ENCODE data around the gene TMEM184C.
A peak's percentile ranks its signal among the peaks of the same experiment; 100 is the strongest.

DNA sequence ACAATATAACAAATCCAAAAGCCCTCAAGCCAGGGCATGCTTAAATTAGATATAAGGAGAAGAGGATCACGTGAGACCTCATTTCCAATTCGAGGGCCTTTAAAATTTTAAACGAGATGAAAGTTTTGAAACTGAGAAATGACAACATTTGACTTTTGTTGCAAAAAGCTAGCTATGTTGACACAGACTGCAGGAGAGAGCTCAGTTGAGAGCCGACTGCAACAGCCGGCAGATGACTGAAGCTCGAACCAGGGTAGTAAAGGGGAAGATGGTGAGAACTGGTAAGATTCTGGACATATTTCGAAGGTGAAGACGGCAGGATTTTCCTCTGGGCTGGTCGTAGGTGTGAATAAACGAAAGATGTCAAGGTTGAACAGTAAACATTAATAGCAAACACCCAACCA lies 66.0 kb downstream of the TMEM184C start:
- TF ChIP-seq POLR2A (IDR thresholded peaks at IDR 0.05): peak in 1 of 2 donors; percentile 29
- TF ChIP-seq, protein P1, sequence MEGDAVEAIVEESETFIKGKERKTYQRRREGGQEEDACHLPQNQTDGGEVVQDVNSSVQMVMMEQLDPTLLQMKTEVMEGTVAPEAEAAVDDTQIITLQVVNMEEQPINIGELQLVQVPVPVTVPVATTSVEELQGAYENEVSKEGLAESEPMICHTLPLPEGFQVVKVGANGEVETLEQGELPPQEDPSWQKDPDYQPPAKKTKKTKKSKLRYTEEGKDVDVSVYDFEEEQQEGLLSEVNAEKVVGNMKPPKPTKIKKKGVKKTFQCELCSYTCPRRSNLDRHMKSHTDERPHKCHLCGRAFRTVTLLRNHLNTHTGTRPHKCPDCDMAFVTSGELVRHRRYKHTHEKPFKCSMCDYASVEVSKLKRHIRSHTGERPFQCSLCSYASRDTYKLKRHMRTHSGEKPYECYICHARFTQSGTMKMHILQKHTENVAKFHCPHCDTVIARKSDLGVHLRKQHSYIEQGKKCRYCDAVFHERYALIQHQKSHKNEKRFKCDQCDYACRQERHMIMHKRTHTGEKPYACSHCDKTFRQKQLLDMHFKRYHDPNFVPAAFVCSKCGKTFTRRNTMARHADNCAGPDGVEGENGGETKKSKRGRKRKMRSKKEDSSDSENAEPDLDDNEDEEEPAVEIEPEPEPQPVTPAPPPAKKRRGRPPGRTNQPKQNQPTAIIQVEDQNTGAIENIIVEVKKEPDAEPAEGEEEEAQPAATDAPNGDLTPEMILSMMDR (IDR thresholded peaks at IDR 0.05 in 4 of 5, conservative IDR thresholded peaks at IDR 0.05 in 1 of 5): no peak

Data from gastrocnemius medialis (tissue), 4 donors.